Nephron progenitor cell (in vitro differentiated cells): Measurements from ENCODE around the gene ZNF543.

ENCODE experiments used
- DNase-seq: peaks from one replicate; pipeline ENCODE4 v3.0.0; 2021
- H3K27ac Mint-ChIP-seq: 2 replicates; pipeline ENCODE4 v1.8.0; 2021; ENCODE audit warnings: mild to moderate bottlenecking, moderate library complexity, mixed read lengths
- H3K27me3 Mint-ChIP-seq: 2 replicates; pipeline ENCODE4 v1.8.0; 2021; ENCODE audit warnings: mild to moderate bottlenecking, low read depth, mixed read lengths; ENCODE audit not compliant: poor library complexity
- H3K36me3 Mint-ChIP-seq: 2 replicates; pipeline ENCODE4 v1.8.0; 2021; ENCODE audit warnings: low read depth, mixed read lengths
- H3K4me1 Mint-ChIP-seq: 2 replicates; pipeline ENCODE4 v1.8.0; 2021; ENCODE audit warnings: mixed read lengths
- H3K4me3 Mint-ChIP-seq: 2 replicates; pipeline ENCODE4 v1.8.0; 2021; ENCODE audit warnings: mild to moderate bottlenecking, moderate library complexity, mixed read lengths
- H3K9me3 Mint-ChIP-seq: 2 replicates; pipeline ENCODE4 v1.8.0; 2021; ENCODE audit warnings: mild to moderate bottlenecking, moderate library complexity, mixed read lengths
- TF ChIP-seq, protein P1 (sequence below): fragments of 200-600 bp; sonication (generic); IDR thresholded peaks from 2 replicates; pipeline ENCODE4 v1.5.0; 2021; ENCODE audit warnings: antibody characterized with exemption

Gene ZNF543

DNA sequence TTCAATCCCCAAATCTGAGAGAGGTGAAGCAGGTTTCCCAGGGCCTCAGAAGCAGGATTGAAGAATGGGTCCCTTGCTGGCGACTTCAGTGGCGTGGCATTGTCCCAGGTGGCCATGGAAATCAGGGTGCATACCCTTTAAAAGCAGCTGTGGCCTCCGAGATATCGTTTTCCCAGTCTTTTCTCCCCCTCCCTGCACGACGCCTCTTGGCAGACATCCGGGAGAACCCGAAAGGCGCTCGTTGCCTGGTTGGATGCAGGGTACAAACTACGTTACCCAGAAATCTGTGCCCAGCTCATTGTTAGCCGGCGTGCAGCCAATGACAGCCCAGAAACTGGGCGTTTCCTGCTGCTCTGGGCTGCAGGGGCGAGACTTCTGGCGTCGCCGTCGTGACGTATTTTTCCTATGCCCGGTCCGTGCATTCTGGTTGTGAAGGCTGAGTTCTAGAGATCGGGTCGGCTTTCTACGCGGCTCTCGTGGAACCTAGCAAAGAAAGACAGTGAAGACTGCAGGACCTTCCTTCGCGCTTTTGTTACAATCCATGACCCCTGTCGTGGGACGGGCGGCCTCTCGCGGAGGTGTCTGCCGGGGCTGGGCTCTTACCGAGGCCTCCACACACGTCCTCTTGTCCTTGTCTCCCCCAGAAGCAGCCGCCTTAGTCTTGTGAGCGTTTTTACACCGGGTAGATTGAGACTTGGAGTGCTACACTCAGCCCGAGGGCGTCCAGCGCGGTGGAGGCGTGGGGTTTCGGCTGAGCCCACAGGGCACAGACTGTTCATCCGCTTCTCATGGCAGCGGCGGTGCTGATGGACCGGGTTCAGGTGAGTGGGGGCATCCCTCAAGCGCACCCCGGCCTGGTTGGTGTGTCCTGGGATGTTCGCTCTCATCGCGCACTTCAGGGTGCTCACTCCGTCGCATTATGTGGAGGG, 30.9 kb downstream of the ZNF543 start, which contains the start of gene ZNF304:
TSS of gene ZNF304 (plus strand) at position 395 of the 929 bp plus-strand sequence. CDS start at position 789, 394 bp downstream.
- DNase-seq, result peak; percentile 79
- peak within 1 kb of the TSS; percentile 92 for H3K27ac Mint-ChIP-seq
- peaks cover 32% of the 10 kb centered on the region for H3K4me1 Mint-ChIP-seq
- TF ChIP-seq, protein P1, sequence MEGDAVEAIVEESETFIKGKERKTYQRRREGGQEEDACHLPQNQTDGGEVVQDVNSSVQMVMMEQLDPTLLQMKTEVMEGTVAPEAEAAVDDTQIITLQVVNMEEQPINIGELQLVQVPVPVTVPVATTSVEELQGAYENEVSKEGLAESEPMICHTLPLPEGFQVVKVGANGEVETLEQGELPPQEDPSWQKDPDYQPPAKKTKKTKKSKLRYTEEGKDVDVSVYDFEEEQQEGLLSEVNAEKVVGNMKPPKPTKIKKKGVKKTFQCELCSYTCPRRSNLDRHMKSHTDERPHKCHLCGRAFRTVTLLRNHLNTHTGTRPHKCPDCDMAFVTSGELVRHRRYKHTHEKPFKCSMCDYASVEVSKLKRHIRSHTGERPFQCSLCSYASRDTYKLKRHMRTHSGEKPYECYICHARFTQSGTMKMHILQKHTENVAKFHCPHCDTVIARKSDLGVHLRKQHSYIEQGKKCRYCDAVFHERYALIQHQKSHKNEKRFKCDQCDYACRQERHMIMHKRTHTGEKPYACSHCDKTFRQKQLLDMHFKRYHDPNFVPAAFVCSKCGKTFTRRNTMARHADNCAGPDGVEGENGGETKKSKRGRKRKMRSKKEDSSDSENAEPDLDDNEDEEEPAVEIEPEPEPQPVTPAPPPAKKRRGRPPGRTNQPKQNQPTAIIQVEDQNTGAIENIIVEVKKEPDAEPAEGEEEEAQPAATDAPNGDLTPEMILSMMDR, result no peak
- peaks cover 3% of the 10 kb centered on the region for H3K9me3 Mint-ChIP-seq
- H3K4me3 Mint-ChIP-seq, result peak within 1 kb of the TSS; percentile 99
- H3K27me3 Mint-ChIP-seq, result peaks cover 28% of the 10 kb centered on the region
- H3K36me3 Mint-ChIP-seq, result peaks cover 32% of the 10 kb centered on the region

DNA sequence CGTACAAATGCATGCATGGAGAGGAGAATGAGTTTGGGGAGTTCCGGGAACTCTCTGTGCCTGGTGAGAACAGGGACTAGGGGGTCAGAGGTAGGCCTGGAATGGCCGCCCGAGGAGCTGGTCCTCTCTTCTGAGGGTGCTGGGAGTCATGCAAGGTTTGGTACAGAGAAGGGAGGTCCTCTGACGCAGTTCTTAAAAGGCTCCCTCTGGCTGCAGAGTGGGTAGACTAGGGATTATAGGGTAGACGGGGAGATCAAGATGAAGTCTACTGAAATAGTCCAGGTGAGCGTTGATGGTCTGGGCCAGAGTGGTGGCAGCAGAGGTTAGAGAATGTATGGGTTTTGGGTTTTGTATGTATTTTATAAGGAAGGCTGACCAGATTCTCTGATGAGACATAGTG, 31.6 kb downstream of the ZNF543 start:
- peak overlapping the region; percentile 99 for H3K4me3 Mint-ChIP-seq
- TF ChIP-seq, protein P1, result no peak
- H3K27me3 Mint-ChIP-seq, result peaks cover 22% of the 10 kb centered on the region
- peaks cover 3% of the 10 kb centered on the region for H3K9me3 Mint-ChIP-seq
- DNase-seq, result no peak
- peaks cover 32% of the 10 kb centered on the region for H3K4me1 Mint-ChIP-seq
- H3K36me3 Mint-ChIP-seq, result peaks cover 39% of the 10 kb centered on the region
- peak overlapping the region; percentile 92 for H3K27ac Mint-ChIP-seq

DNA sequence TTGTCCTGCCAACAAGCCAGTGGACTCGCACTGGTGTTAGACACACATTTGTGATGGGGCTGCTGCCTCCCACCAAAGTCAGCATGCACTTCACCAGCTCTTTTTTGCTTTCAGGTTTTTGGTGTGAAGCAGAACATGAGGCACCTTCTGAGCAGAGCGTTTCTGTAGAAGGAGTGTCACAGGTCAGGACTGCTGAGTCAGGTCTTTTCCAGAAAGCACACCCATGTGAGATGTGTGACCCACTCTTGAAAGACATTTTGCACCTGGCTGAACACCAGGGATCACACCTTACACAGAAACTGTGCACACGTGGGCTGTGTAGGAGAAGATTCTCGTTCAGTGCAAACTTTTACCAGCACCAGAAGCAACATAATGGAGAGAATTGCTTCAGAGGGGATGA, 35.6 kb downstream of the ZNF543 start:
- no peak overlapping the region for H3K27ac Mint-ChIP-seq
- no peak overlapping the region for H3K4me3 Mint-ChIP-seq
- peaks cover 67% of the 10 kb centered on the region for H3K36me3 Mint-ChIP-seq
- peaks cover 27% of the 10 kb centered on the region for H3K4me1 Mint-ChIP-seq
- peaks cover under 1% of the 10 kb centered on the region for H3K9me3 Mint-ChIP-seq
- peaks cover 3% of the 10 kb centered on the region for H3K27me3 Mint-ChIP-seq
- no peak for DNase-seq
- TF ChIP-seq, protein P1, result no peak

GRCh38 chr19:57357406-57357805, 37.1 kb downstream of the ZNF543 start:
- H3K27me3 Mint-ChIP-seq, result no peaks in the 10 kb centered on the region
- TF ChIP-seq, protein P1, result no peak
- H3K4me3 Mint-ChIP-seq, result no peak overlapping the region
- peaks cover 66% of the 10 kb centered on the region for H3K36me3 Mint-ChIP-seq
- H3K4me1 Mint-ChIP-seq, result peaks cover 12% of the 10 kb centered on the region
- DNase-seq, result no peak
- peaks cover 3% of the 10 kb centered on the region for H3K9me3 Mint-ChIP-seq
- H3K27ac Mint-ChIP-seq, result no peak overlapping the region

- Mint-ChIP-seq H3K36me3 (peaks cover 70% of the 10 kb centered on the region), H3K9me3 (peaks cover 9% of the 10 kb centered on the region), H3K27me3 (peaks cover 2% of the 10 kb centered on the region), H3K4me1 (peaks cover 18% of the 10 kb centered on the region), H3K4me3 (no peak overlapping the region), H3K27ac (no peak overlapping the region)
- DNase-seq, result no peak
- TF ChIP-seq, protein P1, result no peak
These were observed 39.0 kb downstream of the ZNF543 start for GRCh38 chr19:57359300-57359699.
